Measurements from ENCODE around the gene LRRC52.

Gene LRRC52

DNA sequence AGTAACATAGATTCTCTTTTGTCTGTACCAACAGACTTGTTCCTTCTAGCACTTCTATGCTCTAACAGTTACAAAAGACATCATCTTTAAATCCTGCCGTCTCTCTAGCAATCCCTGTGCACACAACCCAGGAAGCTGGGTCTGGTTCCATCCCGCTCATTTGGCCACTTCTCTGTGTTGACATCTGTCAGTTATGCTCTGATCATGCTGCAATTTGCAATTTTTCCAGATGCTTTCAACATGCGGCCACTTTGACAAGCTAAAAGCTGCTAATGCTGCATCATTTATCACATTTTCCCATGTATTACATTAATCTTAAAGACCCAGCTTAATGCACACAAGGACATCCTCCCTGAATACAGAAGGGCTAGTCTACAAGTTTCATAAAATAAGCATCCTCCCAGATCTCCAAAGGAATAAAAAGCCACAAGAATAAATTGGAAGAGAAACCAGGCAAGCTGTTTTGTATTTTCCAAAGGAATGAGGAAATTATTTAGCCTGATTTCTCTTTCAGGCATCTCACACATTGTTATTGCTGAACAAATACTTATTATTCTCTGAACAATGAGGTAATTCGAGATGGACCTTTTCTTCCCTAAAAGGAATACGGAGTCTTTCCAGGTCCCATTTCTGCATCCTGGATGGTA lies 19.0 kb upstream of the LRRC52 start:
- Histone ChIP-seq H3K27me3 (ENCODE audit: insufficient read depth, low read length) (no peaks in the 10 kb centered on the region), H3K36me3 (ENCODE audit: insufficient read depth, low read length) (no peaks in the 10 kb centered on the region), H2AFZ (ENCODE audit: low read depth, low read length) (no peak overlapping the region), H3K4me3 (ENCODE audit: low read length) (no peak overlapping the region), H3K4me1 (ENCODE audit: insufficient read depth, low read length) (no peaks in the 10 kb centered on the region), H3K9me3 (ENCODE audit: low read length) (no peaks in the 10 kb centered on the region)

GRCh38 chr1:165525708-165526107 lies 18.1 kb upstream of the LRRC52 start:
- Histone ChIP-seq H2AFZ (ENCODE audit: low read depth, low read length) (no peak overlapping the region), H3K4me1 (ENCODE audit: insufficient read depth, low read length) (no peaks in the 10 kb centered on the region), H3K27me3 (ENCODE audit: insufficient read depth, low read length) (no peaks in the 10 kb centered on the region), H3K36me3 (ENCODE audit: insufficient read depth, low read length) (no peaks in the 10 kb centered on the region), H3K4me3 (ENCODE audit: low read length) (no peak overlapping the region), H3K9me3 (ENCODE audit: low read length) (no peaks in the 10 kb centered on the region)

- H3K4me1 ChIP-seq (ENCODE audit: insufficient read depth, low read length), result no peaks in the 10 kb centered on the region
- H3K27me3 ChIP-seq (ENCODE audit: insufficient read depth, low read length), result no peaks in the 10 kb centered on the region
- H3K9me3 ChIP-seq (ENCODE audit: low read length), result no peaks in the 10 kb centered on the region
- no peak overlapping the region for H3K4me3 ChIP-seq (ENCODE audit: low read length)
- no peak overlapping the region for H2AFZ ChIP-seq (ENCODE audit: low read depth, low read length)
- H3K36me3 ChIP-seq (ENCODE audit: insufficient read depth, low read length), result no peaks in the 10 kb centered on the region
Observed at GRCh38 chr1:165527251-165528007, 16.4 kb upstream of the LRRC52 start.

DNA sequence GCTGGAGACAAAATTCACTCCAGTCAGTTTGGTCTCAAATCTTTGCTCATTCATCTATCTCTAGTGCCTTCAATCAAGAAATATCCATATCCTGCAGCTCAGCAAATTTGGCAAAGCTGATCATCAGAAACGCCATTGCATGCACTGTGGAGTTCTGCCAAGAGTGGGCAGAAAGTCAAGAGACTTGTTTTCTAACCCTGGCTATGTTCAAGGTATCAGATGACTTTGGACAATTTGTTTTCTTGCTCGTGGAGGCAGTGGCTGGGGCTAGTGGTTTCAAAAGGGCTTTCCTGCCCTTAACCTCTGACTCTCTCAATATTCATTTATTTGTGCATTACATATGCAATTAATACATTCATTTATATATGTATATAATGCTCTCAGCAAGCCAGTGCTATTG lies 12.8 kb upstream of the LRRC52 start:
- Histone ChIP-seq H2AFZ (ENCODE audit: low read depth, low read length) (no peak overlapping the region), H3K9me3 (ENCODE audit: low read length) (no peaks in the 10 kb centered on the region), H3K36me3 (ENCODE audit: insufficient read depth, low read length) (no peaks in the 10 kb centered on the region), H3K27me3 (ENCODE audit: insufficient read depth, low read length) (no peaks in the 10 kb centered on the region), H3K4me1 (ENCODE audit: insufficient read depth, low read length) (no peaks in the 10 kb centered on the region), H3K4me3 (ENCODE audit: low read length) (no peak overlapping the region)

DNA sequence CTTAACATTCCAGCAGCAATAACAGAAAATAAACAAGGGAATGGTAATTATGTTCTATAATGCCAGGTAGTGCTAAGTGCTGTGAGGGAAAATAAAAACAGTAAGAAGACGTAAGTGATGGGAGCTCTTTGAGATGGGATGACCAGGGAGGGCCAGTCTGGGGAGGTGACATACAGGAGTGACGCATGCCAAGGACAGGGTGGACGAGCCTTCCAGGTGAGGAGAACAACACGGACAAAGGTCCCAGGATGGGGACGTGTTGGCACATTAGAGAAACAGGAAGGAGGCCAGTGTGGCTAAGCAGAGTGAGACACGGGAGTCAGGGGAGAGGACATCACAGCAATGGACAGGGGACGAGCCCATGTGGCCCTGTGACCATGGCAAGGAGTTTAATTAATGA lies 11.7 kb upstream of the LRRC52 start:
- H2AFZ ChIP-seq (ENCODE audit: low read depth, low read length), result no peak overlapping the region
- H3K4me3 ChIP-seq (ENCODE audit: low read length), result no peak overlapping the region
- no peaks in the 10 kb centered on the region for H3K4me1 ChIP-seq (ENCODE audit: insufficient read depth, low read length)
- no peaks in the 10 kb centered on the region for H3K9me3 ChIP-seq (ENCODE audit: low read length)
- no peaks in the 10 kb centered on the region for H3K36me3 ChIP-seq (ENCODE audit: insufficient read depth, low read length)
- no peaks in the 10 kb centered on the region for H3K27me3 ChIP-seq (ENCODE audit: insufficient read depth, low read length)

DNA sequence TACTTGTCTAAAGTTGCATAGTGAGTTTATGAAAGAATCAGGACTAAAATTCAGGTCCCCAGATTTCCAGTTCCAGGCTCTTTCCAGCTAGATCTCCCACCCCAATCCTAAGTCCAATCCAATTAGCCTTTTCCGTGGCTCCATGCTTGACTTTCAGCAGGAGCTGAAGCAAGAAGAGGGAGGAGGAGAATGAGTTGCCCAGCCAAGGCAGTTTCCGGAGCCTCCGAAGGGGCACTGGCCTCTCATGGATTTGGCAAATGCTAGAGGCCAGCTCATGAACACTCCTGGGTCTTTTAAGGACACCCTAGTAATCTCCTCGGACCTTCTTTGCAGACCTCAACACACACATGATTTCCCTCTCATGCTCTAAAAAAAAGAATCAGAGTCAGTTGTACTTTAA lies 10.5 kb upstream of the LRRC52 start:
- Histone ChIP-seq H3K4me1 (ENCODE audit: insufficient read depth, low read length) (no peaks in the 10 kb centered on the region), H3K4me3 (ENCODE audit: low read length) (no peak overlapping the region)

GRCh38 chr1:165536016-165536415 lies 7.8 kb upstream of the LRRC52 start:
- Histone ChIP-seq H2AFZ (ENCODE audit: low read depth, low read length) (no peak overlapping the region), H3K36me3 (ENCODE audit: insufficient read depth, low read length) (no peaks in the 10 kb centered on the region), H3K27me3 (ENCODE audit: insufficient read depth, low read length) (no peaks in the 10 kb centered on the region), H3K4me1 (ENCODE audit: insufficient read depth, low read length) (no peaks in the 10 kb centered on the region), H3K9me3 (ENCODE audit: low read length) (no peaks in the 10 kb centered on the region), H3K4me3 (ENCODE audit: low read length) (no peak overlapping the region)

More for the DNA sequence above, 10.5 kb upstream of the LRRC52 start:
- no peaks in the 10 kb centered on the region for H3K36me3 ChIP-seq (ENCODE audit: insufficient read depth, low read length)
- H2AFZ ChIP-seq (ENCODE audit: low read depth, low read length), result no peak overlapping the region
- H3K9me3 ChIP-seq (ENCODE audit: low read length), result no peaks in the 10 kb centered on the region
- H3K27me3 ChIP-seq (ENCODE audit: insufficient read depth, low read length), result no peaks in the 10 kb centered on the region

GRCh38 chr1:165537356-165538109 lies 6.3 kb upstream of the LRRC52 start:
- H3K4me1 ChIP-seq (ENCODE audit: insufficient read depth, low read length), result no peaks in the 10 kb centered on the region
- no peak overlapping the region for H3K4me3 ChIP-seq (ENCODE audit: low read length)
- H3K27me3 ChIP-seq (ENCODE audit: insufficient read depth, low read length), result no peaks in the 10 kb centered on the region
- H3K36me3 ChIP-seq (ENCODE audit: insufficient read depth, low read length), result no peaks in the 10 kb centered on the region
- no peak overlapping the region for H2AFZ ChIP-seq (ENCODE audit: low read depth, low read length)
- H3K9me3 ChIP-seq (ENCODE audit: low read length), result no peaks in the 10 kb centered on the region

DNA sequence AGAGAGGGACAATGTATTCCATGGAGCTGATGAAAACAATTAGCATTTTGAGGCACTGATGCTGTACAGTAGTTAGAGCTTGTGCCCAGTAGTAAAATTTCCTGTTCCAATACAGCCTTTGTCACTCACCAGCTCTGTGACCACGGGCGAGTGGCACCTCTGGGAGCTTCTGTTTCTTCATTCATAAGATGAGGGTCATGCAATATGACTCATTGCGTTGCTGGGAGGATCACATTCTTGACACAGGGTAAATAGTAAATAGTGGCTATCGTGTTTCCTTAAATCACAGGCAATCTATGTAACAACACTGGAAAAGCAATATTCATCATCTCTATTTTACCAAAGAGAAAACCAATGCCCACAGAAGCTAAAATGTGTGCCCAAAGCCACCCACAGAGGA lies 4.5 kb upstream of the LRRC52 start:
- Histone ChIP-seq H3K9me3 (ENCODE audit: low read length) (no peaks in the 10 kb centered on the region), H3K36me3 (ENCODE audit: insufficient read depth, low read length) (no peaks in the 10 kb centered on the region), H3K4me1 (ENCODE audit: insufficient read depth, low read length) (no peaks in the 10 kb centered on the region), H2AFZ (ENCODE audit: low read depth, low read length) (no peak overlapping the region), H3K4me3 (ENCODE audit: low read length) (no peak overlapping the region), H3K27me3 (ENCODE audit: insufficient read depth, low read length) (peaks cover 4% of the 10 kb centered on the region)

- H3K4me3 ChIP-seq (ENCODE audit: low read length), result no peak overlapping the region
Observed at GRCh38 chr1:165539908-165540307, 3.9 kb upstream of the LRRC52 start.

DNA sequence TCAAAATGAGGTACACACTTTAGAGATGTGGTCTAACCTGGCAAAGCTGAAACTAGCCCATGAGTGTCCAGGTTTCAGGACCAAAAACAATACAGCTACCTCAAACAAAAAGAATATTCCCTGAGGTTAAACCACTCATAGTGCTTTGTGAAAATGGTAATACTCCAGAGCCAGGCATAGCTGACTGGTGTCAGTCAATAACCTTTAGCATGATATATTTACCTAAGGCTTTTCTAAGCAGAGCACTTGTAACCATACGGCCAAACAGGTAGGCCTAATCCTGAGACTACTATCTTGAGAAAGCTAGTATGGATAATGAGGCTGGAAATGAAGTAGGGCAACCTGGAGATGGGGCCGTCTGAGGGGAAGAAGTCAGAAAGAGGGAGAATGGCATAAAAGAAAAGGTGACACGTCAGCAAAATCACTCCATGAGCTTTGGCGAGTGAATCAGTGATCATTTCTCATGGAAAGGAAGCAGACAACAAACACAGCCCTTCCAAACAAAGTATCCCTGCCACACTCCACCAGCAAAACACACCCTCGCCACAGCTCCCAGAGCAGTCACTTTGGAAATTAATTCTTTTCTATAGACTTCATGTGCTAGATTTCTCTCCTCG lies 1.7 kb upstream of the LRRC52 start:
- Histone ChIP-seq H3K9me3 (ENCODE audit: low read length) (no peaks in the 10 kb centered on the region), H3K4me1 (ENCODE audit: insufficient read depth, low read length) (no peaks in the 10 kb centered on the region), H3K36me3 (ENCODE audit: insufficient read depth, low read length) (no peaks in the 10 kb centered on the region), H3K27me3 (ENCODE audit: insufficient read depth, low read length) (peaks cover 8% of the 10 kb centered on the region), H2AFZ (ENCODE audit: low read depth, low read length) (no peak overlapping the region), H3K4me3 (ENCODE audit: low read length) (no peak overlapping the region)

More at GRCh38 chr1:165539908-165540307, 3.9 kb upstream of the LRRC52 start:
- Histone ChIP-seq H3K9me3 (ENCODE audit: low read length) (no peaks in the 10 kb centered on the region), H2AFZ (ENCODE audit: low read depth, low read length) (no peak overlapping the region), H3K27me3 (ENCODE audit: insufficient read depth, low read length) (peaks cover 4% of the 10 kb centered on the region), H3K4me1 (ENCODE audit: insufficient read depth, low read length) (no peaks in the 10 kb centered on the region), H3K36me3 (ENCODE audit: insufficient read depth, low read length) (no peaks in the 10 kb centered on the region)

- Histone ChIP-seq H2AFZ (ENCODE audit: low read depth, low read length) (no peak overlapping the region), H3K27me3 (ENCODE audit: insufficient read depth, low read length) (peaks cover 8% of the 10 kb centered on the region), H3K4me1 (ENCODE audit: insufficient read depth, low read length) (no peaks in the 10 kb centered on the region), H3K36me3 (ENCODE audit: insufficient read depth, low read length) (no peaks in the 10 kb centered on the region), H3K9me3 (ENCODE audit: low read length) (no peaks in the 10 kb centered on the region), H3K4me3 (ENCODE audit: low read length) (no peak overlapping the region)
Observed at GRCh38 chr1:165542647-165543046, 1.2 kb upstream of the LRRC52 start.

DNA sequence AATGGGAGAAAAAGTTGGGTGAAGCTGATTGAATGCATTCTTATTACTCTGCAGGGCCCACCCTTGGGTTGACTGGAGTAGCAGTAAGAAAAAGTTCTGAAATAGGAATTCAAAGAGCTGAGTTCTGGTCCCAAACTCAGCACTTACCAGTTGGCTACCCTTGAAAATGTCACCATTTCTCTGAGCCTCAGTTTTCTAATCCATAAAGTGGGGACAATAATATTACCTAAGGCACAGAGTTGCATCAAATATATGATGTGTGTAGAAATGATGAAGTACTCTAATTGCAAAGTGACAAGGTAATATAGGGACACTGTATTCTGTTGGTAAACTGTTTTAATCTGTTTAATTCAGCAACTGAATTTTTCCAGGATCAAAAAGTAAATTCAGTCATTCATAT lies 1.2 kb downstream of the LRRC52 start:
- Histone ChIP-seq H3K27me3 (ENCODE audit: insufficient read depth, low read length) (peaks cover 8% of the 10 kb centered on the region), H2AFZ (ENCODE audit: low read depth, low read length) (no peak overlapping the region), H3K36me3 (ENCODE audit: insufficient read depth, low read length) (no peaks in the 10 kb centered on the region), H3K4me1 (ENCODE audit: insufficient read depth, low read length) (no peaks in the 10 kb centered on the region), H3K9me3 (ENCODE audit: low read length) (no peaks in the 10 kb centered on the region), H3K4me3 (ENCODE audit: low read length) (no peak overlapping the region)
